Cardiac fibroblast (primary cell): ENCODE results near the gene SERPINE1.

Source experiments
- DNase-seq, 2 donors: peaks; one replicate each; pipeline versions ENCODE4 v3.0.0 to v3.0.0-alpha.2; 2010; ENCODE audit warnings: low read depth in 2 of 2
- H3K4me3 ChIP-seq, 2 donors: replicated peaks in 1 of 2; 1 replicate in 1 of 2; 2 replicates in 1 of 2; pipeline ENCODE4 v1.5.1; 2011; ENCODE audit warnings: low read depth in 2 of 2, low read length in 2 of 2, mild to moderate bottlenecking in 2 of 2, moderate library complexity in 1 of 2
- CTCF ChIP-seq: IDR thresholded peaks from one replicate; pipeline ENCODE4 v1.5.1; 2011; ENCODE audit warnings: low read depth, mild to moderate bottlenecking, low read length, inconsistent platforms

The SERPINE1 gene

GRCh38 chr7:101167645-101168411 is 40.9 kb downstream of the SERPINE1 start:
- H3K4me3 ChIP-seq: no peak overlapping the region
- no peak for DNase-seq
- TF ChIP-seq CTCF: no peak

GRCh38 chr7:101168412-101169049 is 41.6 kb downstream of the SERPINE1 start:
- no peak for TF ChIP-seq CTCF
- no peak for DNase-seq
- H3K4me3 ChIP-seq: no peak overlapping the region

GRCh38 chr7:101169110-101169837 is 42.4 kb downstream of the SERPINE1 start:
- no peak overlapping the region for H3K4me3 ChIP-seq
- peak in 1 of 2 donors; percentile 11 for DNase-seq
- TF ChIP-seq CTCF: no peak

- peak; percentile 65 to 69 for DNase-seq
- H3K4me3 ChIP-seq: no peak overlapping the region
- TF ChIP-seq CTCF: peak; percentile 95
These were observed 43.1 kb downstream of the SERPINE1 start for GRCh38 chr7:101169838-101170551.

GRCh38 chr7:101170617-101171441 is 43.9 kb downstream of the SERPINE1 start:
- no peak for TF ChIP-seq CTCF
- no peak overlapping the region for H3K4me3 ChIP-seq
- no peak for DNase-seq

- peak; percentile 19 for TF ChIP-seq CTCF
- no peak overlapping the region for H3K4me3 ChIP-seq
- DNase-seq: no peak
These were observed 44.5 kb downstream of the SERPINE1 start for GRCh38 chr7:101171442-101171837.
